Smooth muscle cell of bladder (primary cell): ENCODE data around the gene FZD7. TPM values are rescaled to one million over a fixed set of nuclear protein-coding genes. Genes with fewer than 3 reads are reported as not detected.

Experiments
- total RNA-seq: library from RNA; depleted of rRNA; stranded (reverse); fragments of >200 nt; gene quantifications from 2 replicates; pipeline ENCODE4 v1.2.3, GENCODE V29; 2014

Gene FZD7
- 68.4 and 109 TPM in 2 replicates for total RNA-seq

DNA sequence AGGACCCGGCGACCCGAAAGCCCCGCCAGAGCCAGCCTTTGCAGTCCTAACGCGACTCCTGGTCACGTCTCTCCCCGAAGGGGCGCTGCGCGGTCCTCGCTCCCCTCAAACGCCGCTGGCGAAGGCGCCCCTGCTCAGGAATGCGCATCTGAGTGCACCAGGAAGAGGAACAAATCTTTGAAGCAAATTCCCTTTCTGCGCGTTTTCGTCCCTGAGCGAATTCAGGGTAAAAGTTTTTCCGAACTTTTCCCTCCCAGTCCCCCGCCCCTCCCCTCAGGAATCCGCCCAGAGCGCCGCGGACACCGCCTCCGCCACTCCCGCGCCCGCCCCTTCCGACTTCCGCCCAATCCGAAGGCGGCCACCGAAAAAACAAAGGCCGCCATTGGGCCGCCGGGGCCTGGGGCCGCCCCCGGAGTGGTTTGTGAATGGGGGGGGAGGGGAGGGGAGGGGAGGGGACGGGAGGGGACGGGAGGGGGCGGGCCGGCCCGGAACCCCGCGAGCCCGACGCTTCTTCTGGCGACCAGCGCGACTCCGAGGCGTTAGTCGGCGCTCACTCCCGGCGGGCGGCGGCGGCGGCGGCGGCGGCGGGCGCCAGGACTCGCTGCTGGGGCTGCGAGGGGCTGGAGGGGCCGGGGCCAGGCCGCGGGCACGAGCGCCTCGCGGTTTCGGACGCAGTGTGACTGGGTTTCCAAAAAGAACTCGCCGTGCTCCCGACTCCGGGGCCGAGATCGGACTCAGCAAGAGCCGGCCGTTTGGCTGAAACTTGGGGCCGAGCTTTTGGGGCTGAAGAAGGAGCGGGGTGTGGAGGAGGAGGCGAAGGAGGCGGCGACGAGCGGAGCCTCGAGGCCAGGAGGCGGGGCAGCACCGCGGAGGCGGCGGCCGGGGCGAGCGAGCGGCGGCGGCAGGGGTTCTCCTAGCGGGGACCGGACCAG lies at the start of gene FZD7:
TSS of gene FZD7 (plus strand) at position 539 of the 932 bp plus-strand sequence. CDS start 793 bp downstream, outside the sequence.

DNA sequence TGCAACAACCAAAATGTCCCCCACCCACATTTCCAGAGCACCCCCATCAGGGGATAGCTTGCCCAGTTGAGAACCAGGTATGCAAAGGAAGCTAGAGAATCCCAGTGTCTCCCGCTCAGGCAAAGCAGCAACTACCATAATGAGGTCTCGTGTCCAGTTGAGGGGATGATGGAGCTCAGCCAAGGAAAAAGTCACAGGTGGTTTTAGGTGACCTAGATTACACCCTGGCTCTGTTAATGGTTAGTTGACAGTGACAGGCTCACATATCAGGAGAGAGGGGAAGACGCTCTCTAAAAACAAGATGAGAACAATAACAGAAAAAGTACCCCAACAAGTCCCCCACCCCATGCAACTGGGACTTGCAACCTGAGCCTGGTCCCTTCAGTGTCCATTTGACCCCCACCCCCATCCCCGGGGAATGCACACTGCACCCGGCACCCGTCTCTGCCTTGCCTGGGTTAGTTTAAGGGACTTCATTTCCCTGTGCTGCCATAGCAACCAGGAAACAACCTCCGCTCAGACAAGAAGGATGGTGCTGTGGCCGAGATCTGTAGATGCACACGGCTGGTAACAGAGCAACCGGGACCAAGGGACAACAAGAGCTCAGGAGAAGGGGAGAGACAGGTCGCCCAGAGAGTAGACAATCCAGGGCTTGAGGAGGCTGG lies 39.2 kb downstream of the FZD7 start, which contains the start of gene KIAA2012:
TSS of gene KIAA2012 (plus strand) at position 519 of the 665 bp plus-strand sequence. CDS start 373 bp downstream, outside the sequence.

Other genes with a start within 250 kb of the FZD7 start
- gene CDK15, start 227.3 kb upstream of the FZD7 start, total RNA-seq, result 6.6 and 8.5 TPM in 2 replicates
- under 0.01 and 0.28 TPM in 2 replicates for gene KIAA2012, start 39.4 kb downstream of the FZD7 start, total RNA-seq
- gene SUMO1, start 204.7 kb downstream of the FZD7 start, total RNA-seq, result 115 and 120 TPM in 2 replicates
- gene NOP58, start 231.9 kb downstream of the FZD7 start, total RNA-seq, result 34.4 and 41.9 TPM in 2 replicates